WTC11 (cell line): ENCODE results near the gene PAF1.

Source experiments
- CTCF ChIP-seq: fragments of 200-600 bp; IDR thresholded peaks from 2 replicates; pipeline ENCODE4 v1.8.0; 2022; ENCODE audit warnings: antibody characterized with exemption
- ESRRA ChIP-seq: sonication (generic); formaldehyde crosslinking; IDR thresholded peaks from 2 replicates; pipeline ENCODE4 v1.8.1; 2022; ENCODE audit warnings: mild to moderate bottlenecking, missing genetic modification reagents, borderline replicate concordance

DNA sequence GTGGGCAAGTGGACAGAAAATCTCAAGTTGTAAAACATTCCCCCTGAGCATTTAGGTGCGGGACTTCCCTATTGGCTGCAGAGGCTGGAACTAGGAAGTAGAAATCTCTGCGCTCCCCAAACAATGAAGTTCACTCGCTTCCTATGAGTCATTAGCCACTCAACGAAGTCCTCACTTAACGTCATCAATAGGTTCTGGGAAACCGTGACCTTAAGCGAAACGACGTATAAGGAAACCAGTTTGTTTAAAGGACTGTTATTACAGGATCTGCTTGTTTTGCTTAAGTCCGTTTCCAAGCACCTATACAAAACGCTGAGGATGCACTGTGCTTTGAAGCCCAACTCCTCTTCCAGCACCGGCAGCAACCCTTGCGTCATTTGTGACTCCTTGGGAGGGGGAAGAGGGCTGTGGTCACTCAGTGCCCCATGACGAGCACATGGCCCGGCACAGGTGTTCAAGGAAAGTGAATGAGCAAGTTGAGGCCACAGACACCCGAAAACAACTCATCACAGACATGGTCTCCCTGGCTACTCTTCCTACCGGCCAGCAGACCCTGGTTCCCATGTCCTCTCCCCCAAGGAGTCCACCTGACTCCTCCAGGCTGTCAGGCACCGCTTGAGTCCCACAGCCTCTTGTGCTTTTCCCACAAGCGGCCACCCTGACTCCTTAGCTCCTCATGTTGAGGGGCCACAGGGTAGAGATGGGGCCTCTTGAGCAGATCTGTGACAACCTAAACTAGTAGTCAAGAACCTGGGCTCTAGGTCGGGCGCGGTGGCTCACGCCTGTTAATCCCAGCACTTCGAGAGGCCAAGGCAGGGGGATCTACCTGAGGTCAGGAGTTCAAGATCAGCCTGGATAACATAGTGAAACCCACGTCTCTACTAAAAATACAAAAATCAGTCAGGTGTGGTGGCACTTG is 40.0 kb upstream of the PAF1 start:
- TF ChIP-seq CTCF = no peak
- TF ChIP-seq ESRRA (CRISPR knock-in tag) = no peak
